PC-9 (cell line): ENCODE measurements around the gene ZNF552. TPM values are rescaled to one million over a fixed set of nuclear protein-coding genes. Genes with fewer than 3 reads are reported as not detected.
"Not testable (repeated sequence)": the region's sequence is repeated elsewhere in the genome, so short reads cannot be mapped to it uniquely, and the experiment has no call there.

Experiments used
- BruUV-seq: library from RNA; stranded (reverse); fragments of 400-500 nt; replicated peaks from 2 replicates; lab custom pipeline; 2021; lab: Mats Ljungman, UMichigan
- CTCF ChIA-PET: fragments of 300-600 bp; sonication (Branson Sonifier 250); formaldehyde crosslinking; loops from one replicate; lab custom pipeline; 2022; ENCODE audit warnings: antibody characterized with exemption; lab: Charles Lee
- POLR2A ChIA-PET: fragments of 300-600 bp; sonication (Branson Sonifier 250); formaldehyde crosslinking; loops from one replicate; lab custom pipeline; 2022; ENCODE audit warnings: antibody characterized with exemption; ENCODE audit not compliant: unreplicated experiment; lab: Charles Lee
- DNase-seq, 2 experiments: peaks; one replicate each; pipeline versions ENCODE4 v3.0.0 to v3.0.0-alpha.2; 2015 to 2022; ENCODE audit warnings: mixed read lengths in 1 of 2
- H2AFZ ChIP-seq: fragments of 200-600 bp; sonication (generic); 2 replicates; pipeline ENCODE4 v1.8.1; 2017; ENCODE audit warnings: antibody characterized with exemption
- H3F3A ChIP-seq: fragments of 200-600 bp; sonication (generic); 2 replicates; pipeline ENCODE4 v1.8.1; 2017; ENCODE audit warnings: antibody characterized with exemption, mild to moderate bottlenecking, low read depth; ENCODE audit not compliant: insufficient read depth
- H3K27ac ChIP-seq: fragments of 200-600 bp; sonication (generic); 2 replicates; pipeline ENCODE4 v1.6.1; 2016; ENCODE audit warnings: mixed run types
- H3K27me3 ChIP-seq: fragments of 200-600 bp; sonication (generic); 2 replicates; pipeline ENCODE4 v1.6.1; 2016; ENCODE audit warnings: low read depth, mixed run types; ENCODE audit not compliant: insufficient read depth
- H3K36me3 ChIP-seq: fragments of 200-600 bp; sonication (generic); 2 replicates; pipeline ENCODE4 v1.6.1; 2016; ENCODE audit warnings: low read depth, mixed run types
- H3K4me1 ChIP-seq: fragments of 200-600 bp; sonication (generic); replicated peaks from 2 replicates; pipeline ENCODE4 v1.6.1; 2016; ENCODE audit warnings: mixed run types; ENCODE audit not compliant: insufficient read depth
- H3K4me2 ChIP-seq: fragments of 200-600 bp; sonication (generic); 2 replicates; pipeline ENCODE4 v1.6.1; 2017; ENCODE audit warnings: mixed run types
- H3K4me3 ChIP-seq: fragments of 200-600 bp; sonication (generic); 2 replicates; pipeline ENCODE4 v1.6.1; 2016; ENCODE audit warnings: mixed run types
- H3K79me2 ChIP-seq: fragments of 200-600 bp; sonication (generic); 2 replicates; pipeline ENCODE4 v1.6.1; 2017; ENCODE audit warnings: low read depth, mixed run types
- H3K9me2 ChIP-seq: fragments of 200-600 bp; sonication (generic); 2 replicates; pipeline ENCODE4 v1.8.1; 2017; ENCODE audit warnings: mild to moderate bottlenecking; ENCODE audit not compliant: insufficient read depth
- H3K9me3 ChIP-seq: fragments of 200-600 bp; sonication (generic); 2 replicates; pipeline ENCODE4 v1.8.1; 2016; ENCODE audit warnings: low read depth; ENCODE audit not compliant: insufficient read depth
- H4K20me1 ChIP-seq: fragments of 200-600 bp; sonication (generic); 2 replicates; pipeline ENCODE4 v1.8.1; 2017; ENCODE audit not compliant: insufficient read depth
- EZH2 ChIP-seq: fragments of 200-600 bp; sonication (generic); IDR thresholded peaks from 2 replicates; pipeline ENCODE4 v1.8.0; 2017; ENCODE audit warnings: antibody characterized with exemption, low read depth
- intact Hi-C: fragments of 100-400 bp; cut with micrococcal nuclease; formaldehyde crosslinking; loops from one replicate; pipeline ENCODE4 v1.10.0; 2022; ENCODE audit not compliant: unreplicated experiment
- total RNA-seq: library from RNA; stranded (reverse); gene quantifications from 2 replicates; pipeline ENCODE4 v1.2.3, GENCODE V29; 2021
- TF ChIP-seq, protein P1 (sequence below): fragments of 200-600 bp; sonication (generic); conservative IDR thresholded peaks from 2 replicates; pipeline ENCODE4 v1.6.1; 2017; ENCODE audit warnings: mixed run types, antibody characterized with exemption, mild to moderate bottlenecking, moderate library complexity

The ZNF552 gene
- total RNA-seq, 1 experiment from 2014 or later, result 14.3 TPM

- Histone ChIP-seq H4K20me1 (no peaks in the 10 kb centered on the region), H3K9me3 (no peaks in the 10 kb centered on the region), H3K79me2 (peaks cover 16% of the 10 kb centered on the region; the same call in 1 of the 2 replicates), H3K36me3 (peaks cover 10% of the 10 kb centered on the region; the same call in 1 of the 2 replicates), H3K4me2 (no peak overlapping the region), H3K9me2 (no peaks in the 10 kb centered on the region), H2AFZ (no peak overlapping the region), H3K27ac (no peak overlapping the region), H3F3A (peaks cover 38% of the 10 kb centered on the region), H3K27me3 (no peaks in the 10 kb centered on the region), H3K4me3 (no peak overlapping the region), H3K4me1 (peaks cover 31% of the 10 kb centered on the region)
- DNase-seq, result no peak
- no TSS peak for BruUV-seq
- ChIA-PET CTCF (no interaction called here), POLR2A (no interaction called here)
- intact Hi-C loops, result no loop called here
- TF ChIP-seq, protein P1, sequence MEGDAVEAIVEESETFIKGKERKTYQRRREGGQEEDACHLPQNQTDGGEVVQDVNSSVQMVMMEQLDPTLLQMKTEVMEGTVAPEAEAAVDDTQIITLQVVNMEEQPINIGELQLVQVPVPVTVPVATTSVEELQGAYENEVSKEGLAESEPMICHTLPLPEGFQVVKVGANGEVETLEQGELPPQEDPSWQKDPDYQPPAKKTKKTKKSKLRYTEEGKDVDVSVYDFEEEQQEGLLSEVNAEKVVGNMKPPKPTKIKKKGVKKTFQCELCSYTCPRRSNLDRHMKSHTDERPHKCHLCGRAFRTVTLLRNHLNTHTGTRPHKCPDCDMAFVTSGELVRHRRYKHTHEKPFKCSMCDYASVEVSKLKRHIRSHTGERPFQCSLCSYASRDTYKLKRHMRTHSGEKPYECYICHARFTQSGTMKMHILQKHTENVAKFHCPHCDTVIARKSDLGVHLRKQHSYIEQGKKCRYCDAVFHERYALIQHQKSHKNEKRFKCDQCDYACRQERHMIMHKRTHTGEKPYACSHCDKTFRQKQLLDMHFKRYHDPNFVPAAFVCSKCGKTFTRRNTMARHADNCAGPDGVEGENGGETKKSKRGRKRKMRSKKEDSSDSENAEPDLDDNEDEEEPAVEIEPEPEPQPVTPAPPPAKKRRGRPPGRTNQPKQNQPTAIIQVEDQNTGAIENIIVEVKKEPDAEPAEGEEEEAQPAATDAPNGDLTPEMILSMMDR, result no peak
- TF ChIP-seq EZH2, result no peak
Measured at GRCh38 chr19:57802269-57802668, 12.4 kb downstream of the ZNF552 start.

DNA sequence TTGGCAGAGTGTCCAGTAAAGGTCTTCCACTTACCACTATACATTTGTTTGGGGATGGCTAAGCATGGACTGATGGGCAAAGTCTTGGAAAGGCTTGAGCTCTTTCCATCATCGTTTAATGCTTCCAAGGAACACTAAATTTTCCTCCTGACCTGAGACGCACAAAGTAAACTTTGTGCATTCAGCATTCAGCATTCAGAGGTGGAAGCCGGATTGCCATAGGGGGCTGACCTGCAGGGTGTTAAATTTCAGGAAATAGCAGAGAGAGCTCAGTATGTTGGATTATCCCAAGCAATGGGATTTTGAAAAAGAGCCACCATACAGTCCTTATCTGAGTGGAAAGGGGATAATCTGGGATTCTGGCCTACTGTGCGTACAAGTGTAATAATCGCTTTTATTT, 14.0 kb downstream of the ZNF552 start:
- ChIA-PET POLR2A (interaction anchor here (0.6 kb wide), 1 partner anchor 19 kb away, joined by 5 read pairs; no protein-coding TSS in a partner anchor), CTCF (no interaction called here)
- no peaks in the 10 kb centered on the region for H4K20me1 ChIP-seq
- peaks cover 10% of the 10 kb centered on the region; the same call in 1 of the 2 replicates for H3K36me3 ChIP-seq
- BruUV-seq, result no TSS peak
- no peak overlapping the region for H3K4me3 ChIP-seq
- TF ChIP-seq EZH2, result no peak
- TF ChIP-seq, protein P1, result no peak
- no peak overlapping the region for H3K4me2 ChIP-seq
- H3K27me3 ChIP-seq, result no peaks in the 10 kb centered on the region
- H3K27ac ChIP-seq, result no peak overlapping the region
- H3K4me1 ChIP-seq, result peaks cover 30% of the 10 kb centered on the region
- no peaks in the 10 kb centered on the region for H3K9me2 ChIP-seq
- peaks cover 38% of the 10 kb centered on the region for H3F3A ChIP-seq
- no peak for DNase-seq
- H3K9me3 ChIP-seq, result no peaks in the 10 kb centered on the region
- H3K79me2 ChIP-seq, result 0 out of 2 replicates have a peak, but pooled peaks cover 6% of the 10 kb centered on the region
- no peak overlapping the region for H2AFZ ChIP-seq
- intact Hi-C loops, result no loop called here

DNA sequence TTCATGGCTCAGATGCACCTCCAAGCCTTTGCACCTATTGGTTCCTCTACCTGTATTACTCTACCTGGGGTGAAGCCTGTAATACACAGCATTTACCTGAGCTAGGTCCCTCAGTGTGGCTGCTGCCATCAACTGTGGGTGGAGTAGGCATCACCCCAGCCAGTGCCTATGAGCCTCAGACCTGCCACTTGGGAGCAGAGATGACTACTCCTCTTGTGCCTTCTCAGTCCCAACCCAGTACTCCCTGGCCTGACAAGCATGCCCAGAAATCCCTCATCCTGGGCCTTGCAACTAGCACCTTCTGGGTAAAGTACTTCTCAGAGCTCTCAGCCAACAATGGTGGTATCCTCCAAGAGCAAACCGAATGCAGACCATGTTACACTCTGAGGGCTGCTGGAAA, 18.1 kb downstream of the ZNF552 start:
- CTCF ChIA-PET, POLR2A ChIA-PET: not testable (repeated sequence)
- H3K36me3 ChIP-seq, result peaks cover 23% of the 10 kb centered on the region

DNA sequence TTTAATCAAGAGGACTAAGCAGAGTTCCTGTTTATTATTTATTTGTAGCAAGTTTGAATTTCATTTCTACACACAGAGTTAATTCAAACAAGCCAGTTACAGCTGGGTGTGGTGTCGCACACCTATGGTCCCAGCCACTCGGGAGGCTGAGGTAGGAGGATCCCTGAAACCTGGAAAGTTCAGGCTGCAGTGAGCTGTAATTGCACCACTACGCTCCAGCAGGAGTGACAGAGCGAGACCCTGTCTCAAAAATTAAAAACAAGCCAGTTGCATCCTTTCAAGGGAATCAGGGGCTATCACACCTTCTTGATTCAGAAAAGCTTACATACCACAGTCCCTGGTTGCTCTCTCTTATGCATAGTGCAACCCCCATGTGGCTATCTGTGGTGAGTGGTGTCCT, 25.4 kb downstream of the ZNF552 start:
- peaks cover 25% of the 10 kb centered on the region for H3K36me3 ChIP-seq
- no peak for TF ChIP-seq EZH2
- TF ChIP-seq, protein P1, result no peak
- H2AFZ ChIP-seq, result no peak overlapping the region
- no peaks in the 10 kb centered on the region for H3K4me1 ChIP-seq
- no peak overlapping the region for H3K4me2 ChIP-seq
- H3K27me3 ChIP-seq, result no peaks in the 10 kb centered on the region
- DNase-seq, result no peak
- no peaks in the 10 kb centered on the region for H3K9me2 ChIP-seq
- H3K27ac ChIP-seq, result no peak overlapping the region
- H3F3A ChIP-seq, result no peaks in the 10 kb centered on the region
- intact Hi-C loops, result no loop called here
- H3K4me3 ChIP-seq, result no peak overlapping the region
- H4K20me1 ChIP-seq, result no peaks in the 10 kb centered on the region; the same call in 1 of the 2 replicates
- CTCF ChIA-PET, result no interaction called here
- BruUV-seq, result no TSS peak
- H3K9me3 ChIP-seq, result peaks cover 12% of the 10 kb centered on the region; the same call in 1 of the 2 replicates
- POLR2A ChIA-PET, result no interaction called here
- H3K79me2 ChIP-seq, result no peaks in the 10 kb centered on the region; the same call in 1 of the 2 replicates

More for the DNA sequence above, 18.1 kb downstream of the ZNF552 start:
- H3K4me2 ChIP-seq, DNase-seq, H4K20me1 ChIP-seq, H3K4me3 ChIP-seq, H3K9me3 ChIP-seq, H3K9me2 ChIP-seq, BruUV-seq, H3K27me3 ChIP-seq, H2AFZ ChIP-seq, intact Hi-C loops, H3K79me2 ChIP-seq, H3K27ac ChIP-seq: not testable (repeated sequence)
- Histone ChIP-seq H3K4me1 (peaks cover 14% of the 10 kb centered on the region), H3F3A (peaks cover 21% of the 10 kb centered on the region)
